ENCODE results near the gene AP3D1. TPM values are rescaled to one million over a fixed set of nuclear protein-coding genes. Genes with fewer than 3 reads are reported as not detected.
A peak's percentile ranks its signal among the peaks of the same experiment; 100 is the strongest.
"Not testable (repeated sequence)": the region's sequence is repeated elsewhere in the genome, so short reads cannot be mapped to it uniquely, and the experiment has no call there.

Gene AP3D1
- total RNA-seq, 1 experiment from 2014 or later = 93.3 TPM

DNA sequence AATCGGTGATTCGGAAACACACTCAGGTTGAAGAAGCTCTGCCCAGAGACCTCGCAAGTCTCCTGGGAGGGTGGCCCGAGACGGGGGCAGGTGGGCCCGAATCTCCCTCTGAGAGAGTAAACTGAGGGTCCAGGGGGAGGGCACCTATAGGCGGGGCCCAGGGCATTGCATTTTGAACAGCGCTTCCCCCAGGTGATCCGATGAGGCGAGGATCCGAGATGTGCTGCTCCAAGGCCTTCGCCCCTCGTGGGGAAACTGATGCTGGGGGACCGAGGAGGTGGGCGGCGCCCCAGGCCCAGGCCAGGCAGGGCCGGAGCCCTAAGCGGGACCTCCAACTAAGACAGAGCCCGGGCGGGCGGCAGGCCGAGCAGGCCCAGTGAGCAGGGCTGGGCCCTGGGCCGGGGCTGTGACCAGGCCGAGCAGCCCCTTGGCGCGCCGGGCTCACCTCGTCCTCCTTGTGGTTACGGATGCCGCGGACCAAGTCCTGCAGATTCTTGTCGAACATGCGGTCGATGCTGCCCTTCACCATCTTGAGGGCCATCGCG is 500 bp downstream of the AP3D1 start:
- DNase-seq (ENCODE audit: low read depth) = no peak

- peak; percentile 32 for DNase-seq (ENCODE audit: low read depth)
These were observed 1.2 kb downstream of the AP3D1 start for GRCh38 chr19:2149980-2150793.

- DNase-seq (ENCODE audit: low read depth) = no peak
These were observed 2.8 kb downstream of the AP3D1 start for GRCh38 chr19:2148482-2149135.

DNA sequence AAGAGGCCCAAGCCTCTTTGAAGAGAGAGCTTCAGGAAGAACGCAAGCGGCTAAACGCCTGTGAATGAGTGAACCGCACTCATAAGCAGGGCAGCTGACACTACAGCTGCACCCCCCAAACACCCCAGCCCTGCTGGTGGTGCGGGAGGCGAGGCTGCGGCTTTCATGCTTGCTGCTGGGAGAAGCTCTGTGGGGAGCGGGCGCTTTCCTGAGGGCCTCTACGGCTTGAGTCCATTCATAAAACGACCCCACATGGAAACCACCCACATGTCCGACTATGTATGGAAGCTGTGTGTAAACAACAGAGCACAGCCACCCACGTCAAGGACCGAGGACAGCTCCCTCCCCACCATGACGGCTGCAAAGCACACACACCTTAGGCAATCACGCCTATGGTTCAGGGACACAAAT is 5.5 kb downstream of the AP3D1 start:
- no peak for DNase-seq (ENCODE audit: low read depth)

- no peak for DNase-seq (ENCODE audit: low read depth)
These were observed 7.2 kb downstream of the AP3D1 start for GRCh38 chr19:2144190-2144589.

DNA sequence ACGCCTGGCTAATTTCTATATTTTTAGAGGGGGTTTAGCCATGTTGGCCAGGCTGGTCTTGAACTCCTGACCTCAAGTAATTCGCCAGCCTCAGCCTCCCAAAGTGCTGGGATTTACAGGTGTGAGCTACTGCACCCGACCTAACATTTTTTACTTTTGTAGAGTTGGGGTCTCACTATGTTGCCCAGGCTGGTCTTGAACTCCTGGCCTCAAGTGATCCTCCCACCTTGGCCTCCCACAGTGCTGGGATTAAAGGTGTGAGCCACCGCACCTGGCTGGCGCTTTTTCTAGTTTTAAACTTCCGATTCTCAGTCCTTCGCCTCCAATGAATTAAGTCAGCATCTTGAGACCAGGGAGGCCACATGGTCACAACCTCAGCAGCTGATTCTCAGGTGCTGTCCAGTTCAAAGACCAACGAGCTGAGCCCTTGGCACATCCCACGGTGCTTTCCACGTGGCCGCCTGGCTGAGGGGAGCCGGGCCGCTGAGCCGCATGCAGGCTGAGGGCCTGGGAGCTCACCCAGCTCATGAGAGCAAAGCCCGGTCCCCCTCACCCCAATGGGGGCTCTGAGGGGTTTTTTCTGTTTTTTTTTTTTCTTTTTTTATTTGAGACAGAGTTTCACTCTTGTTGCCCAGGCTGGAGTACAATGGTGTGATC is 9.1 kb downstream of the AP3D1 start:
- no peak for DNase-seq (ENCODE audit: low read depth)

DNA sequence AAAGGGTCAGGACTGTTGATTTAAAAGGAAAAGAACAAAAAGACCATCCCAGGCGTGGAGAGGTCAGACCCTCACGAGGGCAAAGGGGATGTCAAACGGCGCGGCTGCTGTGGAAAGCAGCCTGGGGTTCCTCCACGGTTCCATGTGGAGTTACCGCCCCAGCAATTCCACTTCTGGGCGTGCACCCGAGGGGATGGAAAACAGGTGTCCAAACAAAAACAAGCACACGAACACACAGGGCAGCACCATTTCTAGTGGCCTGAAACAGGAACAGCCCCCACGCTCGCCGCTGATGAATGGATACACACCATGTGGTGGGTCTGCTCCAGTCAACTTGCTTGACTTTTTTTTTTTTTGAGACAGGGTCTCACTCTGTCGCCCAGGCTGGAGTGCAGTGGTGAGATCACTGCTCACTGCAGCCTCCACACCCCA is 11.2 kb downstream of the AP3D1 start:
- DNase-seq (ENCODE audit: low read depth) = no peak

DNA sequence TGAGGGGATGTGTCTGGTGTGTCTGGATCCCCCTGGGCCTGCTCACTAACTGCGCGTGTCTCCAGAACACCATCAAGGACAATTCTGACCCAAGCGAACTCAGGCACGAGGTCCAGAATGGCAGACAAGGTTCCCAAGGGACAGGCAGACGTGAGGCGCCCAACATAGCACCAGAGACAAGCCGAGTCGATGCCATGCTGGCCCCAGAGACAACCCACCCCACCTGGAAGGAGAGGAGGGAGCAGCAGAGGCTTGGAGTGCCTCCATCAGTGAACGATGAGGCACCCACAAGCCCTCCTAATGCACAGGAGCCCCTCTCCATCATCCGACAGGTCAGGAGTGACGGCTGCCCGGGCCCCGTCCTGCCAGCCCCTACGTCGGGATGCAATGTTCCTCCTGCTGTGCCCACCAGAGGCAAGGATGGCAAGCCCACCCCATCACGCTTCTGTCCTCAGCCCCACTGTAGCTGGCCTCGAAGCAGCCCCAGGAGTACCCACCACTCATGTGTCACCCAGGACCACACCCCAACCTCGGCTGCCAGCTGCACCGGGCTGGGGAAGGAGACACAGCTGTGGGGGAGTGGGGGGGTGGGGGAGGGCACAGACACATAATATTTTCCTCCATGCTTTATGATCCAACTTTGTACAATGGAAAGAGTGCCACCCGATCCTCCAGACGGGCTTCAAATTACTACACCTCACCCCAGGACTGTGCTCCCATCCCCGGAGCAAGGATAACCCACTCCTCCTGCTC is 11.8 kb downstream of the AP3D1 start:
- no peak for DNase-seq (ENCODE audit: low read depth)

- no peak for DNase-seq (ENCODE audit: low read depth)
These were observed 13.2 kb downstream of the AP3D1 start for GRCh38 chr19:2138061-2138728.

DNA sequence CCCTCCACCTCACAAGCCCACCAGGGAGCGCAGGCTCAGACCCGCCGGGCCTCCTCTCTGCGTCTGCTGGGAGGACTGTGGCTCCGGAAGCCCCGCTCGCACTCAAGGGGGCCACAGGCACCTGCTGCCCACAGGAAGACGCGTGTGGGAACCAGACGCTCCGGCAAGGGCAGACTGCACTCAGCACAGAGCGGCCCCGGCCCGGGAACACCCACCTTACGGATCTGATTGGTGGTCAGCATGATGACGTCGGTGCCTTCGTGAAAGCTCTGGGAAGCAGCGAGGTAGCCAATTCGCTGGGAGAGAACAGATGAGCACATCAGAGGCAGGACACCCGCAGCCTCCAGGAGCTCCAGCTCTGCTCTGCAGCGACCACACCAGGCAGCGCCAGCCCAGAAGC is 14.6 kb downstream of the AP3D1 start:
- DNase-seq (ENCODE audit: low read depth) = no peak

DNA sequence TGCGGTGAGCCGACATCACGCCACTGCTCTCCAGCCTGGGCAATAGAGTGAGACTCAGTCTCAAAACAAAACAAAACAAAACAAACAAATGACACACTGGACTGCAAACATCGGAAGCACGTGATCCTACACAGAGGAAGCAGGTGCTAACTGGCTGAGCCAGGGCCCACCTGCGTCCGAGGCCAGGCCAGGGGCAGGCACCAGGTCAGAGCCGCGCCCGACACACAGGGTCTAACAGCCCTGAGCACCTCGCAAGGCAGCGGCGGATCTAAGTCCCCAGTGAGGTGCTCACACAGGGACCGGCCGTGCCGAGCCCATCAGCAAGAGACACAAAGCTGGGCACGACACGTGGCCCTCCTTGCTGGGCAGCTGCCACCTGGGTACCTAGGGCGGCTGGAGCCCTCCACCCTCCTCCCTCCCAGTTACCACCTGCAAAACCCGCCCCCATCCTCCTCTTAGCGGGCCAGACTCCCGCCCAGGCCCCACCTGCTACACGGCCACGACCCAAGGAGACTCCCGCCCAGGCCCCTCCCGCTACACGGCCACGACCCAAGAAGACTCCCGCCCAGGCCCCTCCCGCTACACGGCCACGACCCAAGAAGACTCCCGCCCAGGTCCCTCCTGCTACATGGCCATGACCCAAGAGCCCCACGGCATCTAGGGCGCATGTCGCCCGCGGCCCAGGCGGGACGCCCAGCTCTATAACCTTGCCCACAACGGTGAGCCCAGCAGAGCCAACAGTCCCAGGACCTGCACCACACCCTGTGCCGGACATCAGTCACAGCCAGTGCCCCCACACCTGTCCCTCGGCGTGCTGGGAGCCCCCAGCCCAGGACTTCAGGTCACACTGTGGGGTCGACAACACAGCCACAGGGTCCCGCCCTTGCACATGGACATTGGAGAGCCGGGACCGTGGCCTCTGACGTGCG is 15.6 kb downstream of the AP3D1 start:
- DNase-seq (ENCODE audit: low read depth) = no peak

DNA sequence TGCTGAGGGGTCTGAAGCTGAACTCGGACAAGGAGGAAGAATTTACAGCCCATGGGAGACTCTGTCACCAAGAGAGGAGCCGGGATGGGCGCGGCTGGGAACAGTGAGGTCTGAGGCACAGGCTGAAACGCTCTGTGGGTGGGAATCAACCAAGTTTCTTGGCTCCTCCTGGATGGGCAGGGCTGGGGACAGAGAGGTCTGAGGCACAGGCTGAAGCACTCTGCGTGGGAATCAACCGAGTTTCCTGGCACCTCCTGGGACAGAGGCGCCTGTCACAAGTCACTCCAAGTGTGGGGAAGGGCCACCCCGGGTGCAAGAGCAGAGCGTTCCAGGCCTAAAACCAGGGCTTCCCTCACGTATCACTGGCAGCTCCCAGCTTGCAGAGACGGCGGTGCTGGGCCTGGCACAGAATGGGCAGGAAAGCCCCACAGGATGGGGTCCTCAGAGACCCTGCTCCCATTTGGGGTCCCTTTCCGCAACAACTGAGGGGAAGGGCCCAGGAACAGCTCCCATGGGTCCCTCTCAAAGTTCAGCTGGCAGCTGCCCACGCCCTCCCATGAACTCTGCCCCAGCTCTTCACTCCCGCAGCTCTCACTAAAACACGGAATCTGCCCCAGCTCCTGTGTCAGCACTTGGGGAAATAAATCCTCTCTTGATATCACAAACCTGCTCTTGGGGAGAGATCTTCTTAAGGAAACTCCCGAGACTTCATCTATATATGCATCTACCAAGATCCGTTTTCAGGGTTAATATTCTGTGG is 18.5 kb downstream of the AP3D1 start:
- DNase-seq (ENCODE audit: low read depth) = no peak

GRCh38 chr19:2132191-2132590 is 19.2 kb downstream of the AP3D1 start:
- no peak for DNase-seq (ENCODE audit: low read depth)

- DNase-seq (ENCODE audit: low read depth) = not testable (repeated sequence)
These were observed 20.1 kb downstream of the AP3D1 start for GRCh38 chr19:2131012-2131975.

GRCh38 chr19:2129892-2130770 is 21.2 kb downstream of the AP3D1 start:
- DNase-seq (ENCODE audit: low read depth) = no peak

DNA sequence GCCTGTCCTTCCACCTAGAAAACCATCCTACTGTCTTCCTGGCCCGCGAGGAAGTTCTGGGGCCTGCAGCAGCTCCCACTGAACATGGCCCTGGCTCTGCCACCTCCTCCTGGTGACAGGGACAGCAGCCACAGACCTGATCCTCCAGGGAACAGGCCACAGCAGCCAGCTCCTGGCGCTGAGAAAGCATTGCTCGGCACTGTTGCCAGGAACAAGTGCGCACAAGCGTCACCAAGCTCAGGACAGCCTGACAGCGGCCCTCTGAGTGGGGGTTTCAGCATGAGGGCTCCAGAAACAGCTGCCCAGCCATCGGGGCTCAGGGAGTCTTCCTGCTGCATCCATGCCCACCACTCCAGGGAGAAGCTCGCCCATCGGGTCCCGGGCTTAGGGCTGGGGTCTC is 21.9 kb downstream of the AP3D1 start:
- DNase-seq (ENCODE audit: low read depth) = no peak

- DNase-seq (ENCODE audit: low read depth) = no peak
These were observed 22.3 kb downstream of the AP3D1 start for GRCh38 chr19:2129022-2129421.

Data from Daoy (cell line).